ENCODE data around the gene ADIPOR1.

ADIPOR1 gene

DNA sequence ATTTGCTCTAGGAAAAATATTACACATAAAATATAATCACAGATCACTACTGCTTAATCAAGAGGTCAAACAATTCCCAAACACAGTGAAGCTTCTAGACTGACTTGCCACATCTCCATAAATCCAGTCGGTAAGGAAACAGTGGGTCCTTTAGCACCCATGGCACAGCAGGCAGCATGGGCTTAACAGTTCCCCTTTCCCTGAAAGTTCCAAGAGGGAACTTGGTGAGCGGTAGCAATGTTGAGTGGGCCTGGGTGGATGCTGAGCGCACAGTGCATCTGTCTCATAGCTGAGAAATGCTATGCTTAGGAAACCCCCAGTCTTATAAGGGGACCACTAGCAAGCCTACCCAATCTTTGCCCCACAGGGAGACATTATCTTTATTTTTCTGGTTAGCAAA is 16.7 kb upstream of the ADIPOR1 start:
- no peak for DNase-seq
- intact Hi-C loops (cut with DNase I), result no loop called here

DNA sequence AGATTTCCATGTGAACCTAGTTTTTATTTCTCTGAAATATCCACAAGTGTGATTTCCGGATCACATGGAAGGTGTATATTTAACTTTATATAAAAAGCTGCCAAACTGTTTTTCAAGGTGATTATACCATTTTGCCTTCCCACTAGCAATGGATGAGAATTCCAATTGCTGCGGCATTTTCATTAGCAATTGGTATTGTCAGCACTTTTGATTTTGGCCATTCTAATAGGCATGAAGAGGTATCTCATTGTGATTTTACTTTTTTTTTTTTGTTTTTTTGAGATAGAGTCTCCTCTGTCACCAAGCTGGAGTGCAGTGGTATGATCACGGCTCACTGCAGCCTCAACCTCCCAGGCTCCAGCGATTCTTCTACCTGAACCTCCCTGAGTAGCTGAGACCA is 13.9 kb upstream of the ADIPOR1 start:
- intact Hi-C loops (cut with DNase I), result no loop called here
- no peak for DNase-seq

DNA sequence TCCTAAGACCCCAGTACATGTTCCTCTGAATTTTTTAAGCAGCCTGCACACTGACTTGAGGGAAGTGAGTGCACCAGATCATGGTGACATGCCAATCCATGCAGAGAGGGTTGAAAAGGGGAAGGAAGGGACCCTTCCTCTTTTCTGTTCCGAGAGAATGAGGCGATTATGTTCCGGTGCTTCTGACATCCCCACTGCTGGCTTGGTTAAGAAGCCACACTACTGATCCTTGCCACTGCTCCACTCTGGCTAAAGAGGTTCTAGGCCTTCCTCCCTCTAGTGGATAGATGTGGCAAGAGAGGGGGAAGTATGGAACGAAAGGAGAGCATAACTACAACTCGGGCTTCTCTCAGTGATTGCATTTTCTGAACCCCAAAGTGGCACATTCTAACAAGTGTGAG is 10.8 kb upstream of the ADIPOR1 start:
- peak in 3 of 10 donors; percentile 11 to 22 (median 18) for DNase-seq
- intact Hi-C loops (cut with DNase I), result loop anchor here (5.0 kb wide), 1 partner anchor 42 kb away; the partner anchor contains the start of gene KLHL12

DNA sequence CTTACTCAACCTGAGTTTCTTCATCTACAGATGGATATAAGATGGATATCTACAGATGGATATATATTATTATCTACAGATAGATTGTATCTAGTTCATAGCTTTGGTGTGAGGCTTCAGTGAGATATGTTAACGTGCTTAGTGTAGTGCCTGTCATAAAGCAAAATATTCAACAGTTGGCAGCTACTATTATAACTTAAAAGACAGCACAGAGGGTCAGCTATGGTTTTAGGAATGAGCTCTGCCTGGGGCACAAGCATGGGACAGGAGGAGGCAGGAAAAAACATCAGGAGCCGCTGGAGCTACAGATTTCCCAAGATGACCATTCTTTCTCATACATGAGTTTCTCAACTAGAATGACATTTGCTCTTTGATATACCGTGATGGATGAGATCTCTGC is 10.2 kb upstream of the ADIPOR1 start:
- intact Hi-C loops (cut with DNase I), result loop anchor here (5.0 kb wide), 1 partner anchor 41 kb away; the partner anchor contains the start of gene KLHL12
- DNase-seq, result no peak

DNA sequence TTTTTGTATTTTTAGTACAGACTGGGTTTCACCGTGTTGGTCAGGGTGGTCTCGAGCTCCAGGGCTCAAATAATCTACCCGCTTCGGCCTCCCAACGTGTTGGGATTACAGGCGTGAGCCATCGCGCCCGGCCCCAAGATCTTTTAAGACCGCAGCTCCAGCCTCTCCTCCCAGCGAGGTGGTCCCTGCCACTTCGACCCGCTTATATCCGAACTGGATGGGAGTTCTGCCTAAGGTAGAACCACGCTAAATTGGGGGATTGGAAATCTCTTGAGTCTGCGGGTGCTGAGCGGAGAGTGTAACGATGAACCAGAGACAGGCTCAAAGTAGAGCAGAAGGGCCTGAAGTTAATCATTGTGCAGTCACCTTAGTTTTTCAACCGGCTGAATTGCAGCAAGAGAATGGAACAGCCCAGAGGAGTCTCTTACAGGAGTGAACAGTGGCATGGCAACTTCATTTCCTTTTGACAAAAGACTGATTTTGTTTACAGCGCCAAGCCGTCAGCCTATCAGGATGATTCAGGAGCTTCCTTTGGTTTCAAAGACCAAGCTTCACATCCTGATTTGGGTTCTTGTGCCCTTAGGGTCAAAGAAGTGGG is 9.7 kb upstream of the ADIPOR1 start:
- intact Hi-C loops (cut with DNase I), result loop anchor here (2.0 to 5.0 kb wide), 2 partner anchors 40 to 79 kb away; partner anchors contain the start of genes KLHL12 and RABIF
- DNase-seq, result peak in 1 of 10 donors; percentile 10

DNA sequence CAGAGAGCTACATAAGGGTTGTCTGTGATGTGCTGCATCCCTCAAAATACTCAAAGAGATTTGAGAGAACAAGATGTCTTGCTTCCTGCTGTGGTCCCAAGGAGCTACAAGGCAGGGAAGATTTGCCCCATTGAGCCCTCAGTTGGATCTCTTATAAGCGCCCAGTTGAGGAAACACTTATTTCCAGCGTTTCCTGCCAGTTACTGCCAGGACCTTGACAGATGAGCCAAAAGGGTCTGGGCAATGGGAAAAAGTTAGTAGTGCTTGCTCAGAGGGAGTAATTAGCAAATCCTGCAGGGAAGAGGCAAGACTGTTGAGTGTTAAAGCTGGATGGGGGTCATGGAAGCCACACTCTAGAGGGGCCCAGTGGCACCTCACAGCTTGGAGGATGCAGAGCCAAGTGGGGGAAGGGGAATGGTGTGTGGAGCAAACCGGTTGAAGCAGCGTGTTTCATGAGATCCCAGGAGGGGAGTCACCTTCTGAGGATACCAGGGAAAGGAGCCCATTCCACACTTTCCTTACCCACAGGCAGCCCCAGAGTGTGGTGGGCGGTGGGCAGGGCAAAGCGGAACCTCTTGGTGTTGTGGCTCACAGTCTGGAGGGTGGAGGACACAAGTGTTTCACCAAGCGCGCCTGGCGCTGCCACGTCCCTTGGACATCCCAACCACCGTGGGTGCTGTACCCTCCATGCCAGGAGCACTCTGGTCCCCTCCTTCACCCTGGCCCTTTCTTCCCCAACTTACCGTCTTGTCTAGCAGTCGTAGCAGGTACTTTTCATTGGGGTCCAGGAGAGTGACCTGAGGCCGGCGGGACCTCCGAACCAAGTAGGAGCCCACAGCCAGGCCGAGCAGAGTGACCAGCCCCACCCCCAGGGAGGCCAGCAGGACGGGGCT is 8.1 kb upstream of the ADIPOR1 start:
- DNase-seq, result no peak
- intact Hi-C loops (cut with DNase I), result loop anchor here (1.0 to 5.0 kb wide), 3 partner anchors 8 to 77 kb away; partner anchors contain the start of genes ADIPOR1, KLHL12 and RABIF

DNA sequence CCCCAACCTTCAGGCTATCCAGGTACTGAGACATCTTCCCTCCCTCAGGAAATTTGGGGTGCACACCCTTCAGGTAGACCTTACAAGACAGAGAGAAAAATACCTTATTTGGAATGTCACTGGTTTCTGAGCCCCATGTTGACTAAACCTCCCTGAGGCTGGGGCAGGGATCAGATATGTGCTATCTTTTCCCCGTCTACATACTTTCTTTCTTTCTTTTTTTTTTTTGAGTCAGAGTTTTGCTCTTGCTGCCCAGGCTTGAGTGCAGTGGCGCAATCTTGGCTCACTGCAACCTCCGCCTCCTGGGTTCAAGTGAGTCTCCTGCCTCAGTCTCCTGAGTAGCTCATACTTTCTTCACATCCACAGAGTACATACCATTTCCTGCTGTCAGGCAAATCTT is 7.3 kb upstream of the ADIPOR1 start:
- no peak for DNase-seq
- intact Hi-C loops (cut with DNase I), result loop anchor here (5.0 kb wide), 1 partner anchor 38 kb away; the partner anchor contains the start of gene KLHL12

DNA sequence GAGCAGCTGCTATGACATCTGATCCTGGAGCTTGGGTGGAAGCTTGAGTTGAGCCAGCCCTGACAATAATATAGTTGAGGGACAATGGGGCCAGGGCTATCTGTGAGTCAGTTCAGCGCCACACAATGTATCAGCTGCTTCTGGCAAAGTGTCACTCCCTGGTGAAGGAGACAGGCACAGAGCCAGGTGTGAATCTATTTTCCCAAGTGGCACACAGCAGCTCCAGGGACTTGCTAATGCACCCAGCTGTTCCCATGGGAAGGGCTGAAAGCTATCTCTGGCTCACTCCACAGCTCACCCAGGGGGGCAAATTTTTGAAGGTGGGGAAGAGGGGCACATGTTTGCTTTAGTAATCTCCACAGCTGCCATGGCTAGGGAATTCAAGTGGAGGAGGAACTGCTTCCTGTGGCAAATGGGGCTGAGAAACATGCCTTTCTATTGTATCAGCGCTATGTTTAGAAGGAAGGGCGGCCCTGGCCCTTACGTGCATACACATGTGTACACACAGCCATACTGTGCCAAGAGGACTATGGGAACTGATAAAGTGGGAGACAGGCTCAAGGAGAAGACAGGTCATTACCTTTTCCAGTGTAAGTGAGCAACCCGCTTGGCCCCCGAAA is 6.8 kb upstream of the ADIPOR1 start:
- DNase-seq, result no peak
- intact Hi-C loops (cut with DNase I), result loop anchor here (5.0 kb wide), 1 partner anchor 38 kb away; the partner anchor contains the start of gene KLHL12

DNA sequence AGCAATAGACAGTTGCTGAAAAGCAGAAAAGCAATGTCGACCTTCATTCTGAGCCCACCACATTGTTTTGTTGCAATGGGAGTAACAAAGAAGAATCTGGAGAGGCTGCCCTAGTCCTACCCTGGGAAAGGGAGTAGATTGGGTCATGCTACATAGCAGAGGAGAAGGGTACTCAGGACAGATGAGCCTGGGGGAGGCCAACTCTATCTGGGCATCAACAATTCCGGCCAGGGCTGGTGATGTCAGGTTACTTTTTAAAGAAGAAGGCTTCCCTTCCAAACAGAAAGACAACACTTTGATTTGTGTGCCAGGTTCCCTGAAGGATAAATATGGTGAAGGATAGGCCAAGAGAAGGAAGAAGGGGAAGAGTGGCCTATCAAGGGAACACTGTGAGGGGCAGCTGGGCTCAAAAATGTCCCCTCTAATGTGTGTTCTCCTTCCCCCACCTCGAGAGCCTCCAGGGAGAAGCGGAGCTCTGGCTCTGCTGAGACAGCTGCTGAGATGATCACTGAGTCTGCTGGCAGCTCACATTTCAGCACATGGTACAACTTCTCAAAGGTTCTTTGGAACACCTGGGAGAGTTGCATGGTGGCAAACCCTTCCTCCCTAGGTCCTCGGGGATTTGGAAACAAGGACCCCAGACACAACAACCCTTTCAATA is 3.2 kb upstream of the ADIPOR1 start:
- DNase-seq, result no peak
- intact Hi-C loops (cut with DNase I), result no loop called here

DNA sequence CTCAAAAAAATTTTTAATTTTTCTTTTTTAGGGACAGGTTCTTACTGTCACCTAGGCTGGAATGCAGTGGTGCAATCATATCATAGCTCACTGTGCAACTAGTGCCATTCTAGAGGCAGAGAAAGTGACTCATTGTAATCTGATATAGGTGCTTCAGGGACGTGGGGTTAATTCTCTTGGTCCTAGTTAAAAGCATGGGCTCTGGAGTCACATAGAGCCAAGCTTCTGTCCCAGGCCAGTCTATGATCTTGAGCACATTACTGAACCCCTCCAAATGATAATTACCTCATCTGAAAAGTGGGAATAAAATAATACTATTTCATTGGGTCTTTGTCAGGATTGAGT is 1.1 kb upstream of the ADIPOR1 start:
- intact Hi-C loops (cut with DNase I), result loop anchor here (5.0 kb wide), 1 partner anchor 37 kb away; no protein-coding TSS in a partner anchor
- DNase-seq, result no peak

DNA sequence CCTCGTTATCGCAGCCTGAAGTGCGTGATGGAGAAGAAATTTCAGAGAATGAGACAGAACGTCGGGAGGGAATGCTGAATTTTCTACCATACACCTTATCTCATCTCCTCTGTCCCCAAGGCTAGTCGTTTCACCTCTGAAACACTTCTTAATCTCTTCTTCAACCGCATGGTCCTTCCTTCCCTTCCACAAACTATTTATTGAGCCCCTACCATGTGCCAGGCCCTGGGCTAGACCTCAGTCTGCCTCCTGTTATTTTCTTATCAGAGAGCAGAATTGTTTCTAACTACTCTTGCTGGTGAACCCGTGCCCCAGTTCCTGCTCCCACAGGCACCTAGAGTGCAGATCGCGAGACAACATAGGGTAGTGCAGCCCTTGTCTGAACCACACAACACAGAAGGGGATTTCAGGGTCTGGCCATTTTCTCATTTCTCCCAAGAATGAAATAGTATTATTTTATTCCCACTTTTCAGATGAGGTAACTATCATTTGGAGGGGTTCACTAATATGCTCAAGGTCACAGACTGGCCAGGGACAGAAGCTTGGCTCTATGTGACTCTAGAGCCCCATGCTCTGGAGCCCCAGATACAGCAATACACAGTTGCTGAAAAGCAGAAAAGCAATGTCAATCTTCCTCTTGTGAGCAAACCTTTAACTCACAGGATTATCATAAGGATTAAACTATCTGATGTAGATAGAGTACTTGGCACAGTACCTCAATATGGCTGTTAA is 598 bp upstream of the ADIPOR1 start:
- intact Hi-C loops (cut with DNase I), result loop anchor here (1.0 to 5.0 kb wide), 2 partner anchors 8 to 36 kb away; no protein-coding TSS in a partner anchor
- no peak for DNase-seq

DNA sequence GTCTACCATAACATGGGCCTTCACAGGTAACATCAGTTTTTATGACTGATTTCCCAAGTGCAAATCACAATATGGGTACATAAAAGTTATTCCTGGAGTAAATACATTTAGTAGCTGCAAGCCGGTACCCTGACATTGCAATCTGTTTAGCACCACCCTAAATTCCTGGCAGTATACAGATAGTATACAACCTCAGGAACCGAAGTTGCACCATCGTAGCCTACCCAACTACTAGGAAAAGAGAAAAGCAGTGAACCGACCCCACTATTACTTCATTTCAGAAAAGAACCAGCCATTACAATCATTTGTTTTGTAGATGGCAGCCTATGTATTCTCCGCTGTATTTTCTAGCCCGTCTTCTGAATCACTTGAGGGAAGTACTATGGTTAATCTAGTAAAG is 1.1 kb downstream of the ADIPOR1 start:
- intact Hi-C loops (cut with DNase I), result loop anchor here (5.0 kb wide), 1 partner anchor 35 kb away; no protein-coding TSS in a partner anchor
- no peak for DNase-seq

DNA sequence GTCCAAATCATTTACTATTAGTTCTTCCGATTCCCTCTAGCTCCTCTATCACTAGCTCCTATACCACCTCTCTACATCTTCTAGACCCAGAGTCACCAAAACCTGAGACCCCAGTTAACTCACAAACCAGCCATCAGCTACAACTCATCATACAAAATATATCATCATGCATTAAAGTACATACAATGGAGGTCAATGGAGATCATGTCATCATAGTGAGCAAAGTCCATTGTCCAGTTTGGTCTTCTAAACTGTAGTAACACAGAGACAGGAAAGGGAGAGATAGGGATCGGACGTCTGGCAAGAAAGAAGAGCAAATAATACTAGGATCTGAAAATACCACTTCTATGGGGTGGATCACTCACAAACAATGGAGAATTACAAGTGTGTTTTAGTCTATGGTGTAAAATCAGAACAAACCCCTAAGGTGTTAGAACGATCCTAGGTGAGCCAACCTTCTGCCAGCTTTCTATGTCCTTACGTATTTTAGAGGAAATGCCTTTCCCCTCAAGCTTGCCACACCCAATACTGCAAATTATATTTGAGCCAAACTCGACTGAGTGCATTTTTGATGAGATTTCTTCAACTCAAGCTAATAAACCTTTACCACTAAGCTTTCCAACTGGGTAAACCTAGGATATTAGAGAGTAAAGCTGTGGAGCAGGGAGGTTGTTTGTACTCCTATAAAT is 3.9 kb downstream of the ADIPOR1 start:
- DNase-seq, result no peak
- intact Hi-C loops (cut with DNase I), result no loop called here

DNA sequence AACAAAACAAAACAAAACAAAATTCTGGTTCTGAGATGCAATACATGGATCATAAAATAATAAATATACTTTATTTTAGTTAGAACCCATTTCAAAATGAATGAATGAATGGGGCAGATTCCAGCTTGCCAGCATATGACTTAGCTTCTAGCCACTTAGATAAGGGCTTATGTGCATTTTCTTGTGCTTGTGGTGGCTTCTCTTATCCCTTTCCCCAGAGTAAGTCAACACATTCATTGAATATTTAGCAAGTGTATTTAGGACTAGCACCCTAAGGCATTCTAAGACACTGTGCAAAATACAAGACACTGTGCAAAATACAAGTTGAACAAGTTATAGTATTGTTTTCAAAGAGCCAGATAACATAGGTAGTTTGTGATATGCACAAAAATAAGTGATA is 4.7 kb downstream of the ADIPOR1 start:
- intact Hi-C loops (cut with DNase I), result no loop called here
- no peak for DNase-seq

DNA sequence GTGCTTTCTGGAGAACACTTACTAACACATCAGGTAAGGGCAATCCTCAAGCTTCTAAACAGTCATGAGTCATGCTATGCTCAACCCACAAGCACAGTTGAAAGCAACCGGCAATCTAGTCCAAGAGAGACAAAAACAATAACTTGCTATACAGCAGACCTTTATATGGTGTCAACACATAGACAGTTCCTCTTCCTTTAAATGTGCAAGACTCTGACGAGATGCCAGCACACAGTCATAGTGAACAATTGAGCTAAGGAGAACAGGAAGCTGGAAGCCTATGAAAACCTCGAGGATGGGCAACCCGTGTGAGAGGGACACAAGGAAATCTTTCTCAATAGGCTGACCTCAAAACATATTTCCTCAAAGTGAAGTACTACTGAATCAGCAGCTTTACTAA is 5.3 kb downstream of the ADIPOR1 start:
- no peak for DNase-seq
- intact Hi-C loops (cut with DNase I), result no loop called here

DNA sequence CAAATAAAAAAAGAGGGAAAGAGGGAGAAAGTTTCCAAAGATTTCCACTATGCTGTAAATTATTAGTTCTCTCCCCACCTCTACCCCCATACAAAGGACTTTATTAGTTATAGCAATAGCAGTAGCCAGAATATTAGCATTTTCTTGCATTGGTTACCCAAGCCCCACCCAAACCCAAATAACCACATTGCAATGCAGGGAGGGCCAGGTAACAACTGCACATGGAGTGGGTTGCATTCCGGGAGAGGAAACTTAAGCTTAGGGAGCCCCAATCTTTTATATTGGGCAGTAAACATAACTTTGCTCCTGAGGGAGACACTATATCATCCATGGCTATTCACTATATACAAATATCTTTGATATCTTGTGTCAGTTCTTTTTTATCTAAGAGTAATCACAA is 6.0 kb downstream of the ADIPOR1 start:
- intact Hi-C loops (cut with DNase I), result no loop called here
- no peak for DNase-seq

DNA sequence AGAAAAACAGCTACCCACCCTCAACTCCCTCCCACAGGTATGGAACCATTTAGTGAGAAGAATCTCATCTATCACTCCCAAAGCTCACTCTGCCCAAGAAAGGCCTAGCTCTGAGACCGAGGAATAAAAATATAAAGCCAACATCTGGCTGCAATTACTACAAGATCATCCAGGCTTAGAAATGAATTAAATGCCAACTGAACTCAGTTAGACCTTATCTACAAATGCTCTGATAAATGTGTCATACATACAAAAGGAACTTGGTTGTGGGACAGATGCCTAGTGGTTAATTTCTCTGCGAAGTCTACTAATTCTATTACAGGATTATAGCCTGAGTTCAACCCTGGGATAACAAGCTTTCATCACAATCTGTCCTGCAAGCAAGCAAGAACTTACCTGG is 6.7 kb downstream of the ADIPOR1 start:
- no peak for DNase-seq
- intact Hi-C loops (cut with DNase I), result no loop called here

DNA sequence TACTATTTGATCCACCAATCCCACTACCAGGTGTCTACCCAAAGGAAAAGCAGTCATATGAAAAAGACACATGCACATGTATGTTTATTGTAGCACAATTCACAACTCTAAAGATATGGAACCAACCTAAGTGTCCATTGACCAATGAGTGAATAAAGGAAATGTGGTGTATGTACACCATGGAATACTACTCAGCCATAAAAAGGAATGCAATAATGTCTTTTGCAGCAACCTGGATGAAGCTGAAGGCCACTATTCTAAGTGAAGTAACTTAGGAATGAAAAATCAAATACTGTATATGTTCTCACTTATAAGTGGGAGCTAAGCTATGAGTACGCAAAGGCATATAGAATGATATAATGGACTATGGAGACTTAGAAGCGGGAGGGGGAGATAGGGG is 12.6 kb downstream of the ADIPOR1 start:
- no peak for DNase-seq

DNA sequence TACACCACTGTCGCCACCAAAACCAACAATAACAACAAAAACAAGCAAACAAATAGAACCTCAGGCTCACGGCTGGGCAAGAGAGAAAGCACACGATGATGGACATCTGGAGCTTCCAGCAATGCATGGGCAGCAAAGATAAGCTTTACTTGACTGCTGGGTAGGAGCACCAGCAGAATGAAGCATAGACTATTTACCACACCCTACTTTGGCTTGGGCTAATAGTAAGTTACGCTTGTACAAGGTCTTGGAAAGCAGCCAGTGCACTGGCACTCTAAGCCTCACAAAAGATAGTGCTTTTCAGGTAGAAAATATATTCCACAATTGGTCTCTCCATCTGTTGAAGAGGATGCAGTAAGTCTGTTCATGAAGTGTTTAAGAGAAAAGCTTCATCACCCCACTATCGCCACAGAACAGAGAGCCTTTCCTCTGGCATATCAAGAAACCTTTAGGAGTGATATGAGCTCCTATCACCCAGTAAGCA is 13.6 kb downstream of the ADIPOR1 start:
- intact Hi-C loops (cut with DNase I), result no loop called here
- DNase-seq, result no peak

More for the DNA sequence above, 12.6 kb downstream of the ADIPOR1 start:
- intact Hi-C loops (cut with DNase I), result no loop called here
